ENCODE measurements around the gene ADI1.

DNA sequence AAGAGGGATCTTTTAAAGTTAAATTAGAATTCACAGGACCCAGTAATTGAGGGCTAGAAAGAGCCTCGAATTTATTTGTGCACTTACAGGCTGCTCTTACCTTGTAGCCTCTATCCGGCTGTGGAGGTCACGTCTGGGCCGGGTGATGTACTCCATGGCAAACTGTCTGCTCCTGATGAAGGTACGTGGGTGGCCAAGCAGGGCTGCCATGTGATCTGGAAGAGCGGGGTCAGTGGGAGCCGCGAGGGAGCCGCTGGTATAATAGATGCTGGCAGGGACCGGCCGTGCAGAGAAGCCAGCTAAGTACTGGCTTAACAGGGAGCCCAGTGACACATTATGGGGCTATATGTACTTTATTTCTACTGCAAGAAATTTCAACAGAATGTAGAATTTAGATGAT, 59.2 kb downstream of the ADI1 start:
- TF ChIP-seq, protein P1, sequence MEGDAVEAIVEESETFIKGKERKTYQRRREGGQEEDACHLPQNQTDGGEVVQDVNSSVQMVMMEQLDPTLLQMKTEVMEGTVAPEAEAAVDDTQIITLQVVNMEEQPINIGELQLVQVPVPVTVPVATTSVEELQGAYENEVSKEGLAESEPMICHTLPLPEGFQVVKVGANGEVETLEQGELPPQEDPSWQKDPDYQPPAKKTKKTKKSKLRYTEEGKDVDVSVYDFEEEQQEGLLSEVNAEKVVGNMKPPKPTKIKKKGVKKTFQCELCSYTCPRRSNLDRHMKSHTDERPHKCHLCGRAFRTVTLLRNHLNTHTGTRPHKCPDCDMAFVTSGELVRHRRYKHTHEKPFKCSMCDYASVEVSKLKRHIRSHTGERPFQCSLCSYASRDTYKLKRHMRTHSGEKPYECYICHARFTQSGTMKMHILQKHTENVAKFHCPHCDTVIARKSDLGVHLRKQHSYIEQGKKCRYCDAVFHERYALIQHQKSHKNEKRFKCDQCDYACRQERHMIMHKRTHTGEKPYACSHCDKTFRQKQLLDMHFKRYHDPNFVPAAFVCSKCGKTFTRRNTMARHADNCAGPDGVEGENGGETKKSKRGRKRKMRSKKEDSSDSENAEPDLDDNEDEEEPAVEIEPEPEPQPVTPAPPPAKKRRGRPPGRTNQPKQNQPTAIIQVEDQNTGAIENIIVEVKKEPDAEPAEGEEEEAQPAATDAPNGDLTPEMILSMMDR (IDR thresholded peaks at IDR 0.05; ENCODE audit: insufficient read depth, low read length), result no peak
- TF ChIP-seq, protein P2, sequence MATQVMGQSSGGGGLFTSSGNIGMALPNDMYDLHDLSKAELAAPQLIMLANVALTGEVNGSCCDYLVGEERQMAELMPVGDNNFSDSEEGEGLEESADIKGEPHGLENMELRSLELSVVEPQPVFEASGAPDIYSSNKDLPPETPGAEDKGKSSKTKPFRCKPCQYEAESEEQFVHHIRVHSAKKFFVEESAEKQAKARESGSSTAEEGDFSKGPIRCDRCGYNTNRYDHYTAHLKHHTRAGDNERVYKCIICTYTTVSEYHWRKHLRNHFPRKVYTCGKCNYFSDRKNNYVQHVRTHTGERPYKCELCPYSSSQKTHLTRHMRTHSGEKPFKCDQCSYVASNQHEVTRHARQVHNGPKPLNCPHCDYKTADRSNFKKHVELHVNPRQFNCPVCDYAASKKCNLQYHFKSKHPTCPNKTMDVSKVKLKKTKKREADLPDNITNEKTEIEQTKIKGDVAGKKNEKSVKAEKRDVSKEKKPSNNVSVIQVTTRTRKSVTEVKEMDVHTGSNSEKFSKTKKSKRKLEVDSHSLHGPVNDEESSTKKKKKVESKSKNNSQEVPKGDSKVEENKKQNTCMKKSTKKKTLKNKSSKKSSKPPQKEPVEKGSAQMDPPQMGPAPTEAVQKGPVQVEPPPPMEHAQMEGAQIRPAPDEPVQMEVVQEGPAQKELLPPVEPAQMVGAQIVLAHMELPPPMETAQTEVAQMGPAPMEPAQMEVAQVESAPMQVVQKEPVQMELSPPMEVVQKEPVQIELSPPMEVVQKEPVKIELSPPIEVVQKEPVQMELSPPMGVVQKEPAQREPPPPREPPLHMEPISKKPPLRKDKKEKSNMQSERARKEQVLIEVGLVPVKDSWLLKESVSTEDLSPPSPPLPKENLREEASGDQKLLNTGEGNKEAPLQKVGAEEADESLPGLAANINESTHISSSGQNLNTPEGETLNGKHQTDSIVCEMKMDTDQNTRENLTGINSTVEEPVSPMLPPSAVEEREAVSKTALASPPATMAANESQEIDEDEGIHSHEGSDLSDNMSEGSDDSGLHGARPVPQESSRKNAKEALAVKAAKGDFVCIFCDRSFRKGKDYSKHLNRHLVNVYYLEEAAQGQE (IDR thresholded peaks at IDR 0.05; ENCODE audit: insufficient replicate concordance, low read depth), result no peak

Data from HL-60 (cell line).